ENCODE results near the gene PXYLP1. TPM values are rescaled to one million over a fixed set of nuclear protein-coding genes. Genes with fewer than 3 reads are reported as not detected.
A peak's percentile ranks its signal among the peaks of the same experiment; 100 is the strongest.
"Not testable (repeated sequence)": the region's sequence is repeated elsewhere in the genome, so short reads cannot be mapped to it uniquely, and the experiment has no call there.

Gene PXYLP1
- total RNA-seq (2014; rRNA removed; shearing (Covaris generic)), result 16.7 and 16.9 TPM in 2 replicates

DNA sequence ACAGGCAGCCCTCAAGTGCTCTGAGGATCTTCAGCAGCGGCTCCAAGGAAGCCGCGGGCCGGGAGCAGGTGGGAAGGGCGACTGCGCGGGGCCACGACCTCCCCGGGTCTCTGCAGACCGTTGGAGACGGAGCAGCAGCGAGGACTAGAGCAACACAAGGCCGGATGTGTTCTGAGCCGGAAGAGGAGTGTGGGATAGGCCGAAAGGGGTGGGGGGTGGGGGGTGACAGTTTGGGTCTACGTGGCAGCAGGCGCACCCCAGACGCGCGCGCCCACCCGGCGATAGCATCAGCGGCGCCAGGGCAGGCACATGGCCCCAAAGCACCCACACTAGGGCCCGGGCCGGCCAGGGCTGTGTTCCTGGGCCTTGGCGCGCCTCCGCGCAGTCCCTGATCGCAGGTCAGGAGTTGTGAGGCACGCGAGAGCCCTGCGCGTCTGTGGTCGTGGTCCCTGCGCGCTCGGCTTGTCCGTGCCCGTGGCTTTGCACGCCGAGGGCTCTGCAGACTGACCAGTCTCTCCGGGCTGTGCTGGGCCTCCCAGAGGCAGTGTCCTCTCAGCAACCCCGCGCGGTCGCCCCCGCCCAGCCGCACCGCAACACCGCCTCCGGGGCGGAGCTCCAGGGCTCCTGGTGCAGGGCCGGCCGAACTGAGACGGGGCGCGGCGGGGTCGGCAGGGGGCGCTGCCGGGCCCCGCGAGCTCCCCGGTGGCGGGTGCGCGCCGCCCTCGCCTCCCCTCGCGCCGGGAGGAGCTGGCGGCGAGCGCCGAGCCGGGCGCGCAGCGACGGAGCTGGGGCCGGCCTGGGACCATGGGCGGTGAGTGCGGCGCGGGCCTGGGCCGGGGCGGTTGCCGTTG lies at the start of gene PXYLP1:
Gene PXYLP1 (plus strand): TSS at position 725 of the 851 bp plus-strand sequence. CDS start 28,351 bp downstream, outside the sequence.
- Histone ChIP-seq H3K27me3 (ENCODE audit: control insufficient read depth, insufficient read depth, low read length) (peaks cover 4% of the 10 kb centered on the region), H3K36me3 (replicated peaks; ENCODE audit: control insufficient read depth, insufficient read depth, low read length) (no peaks in the 10 kb centered on the region; the same call in none of the 2 replicates), H3K4me3 (ENCODE audit: insufficient read depth, low read depth, low read length) (peak within 1 kb of the TSS; percentile 84)
- peak; percentile 98 for DNase-seq

GRCh38 chr3:141183606-141184005 lies 48.0 kb upstream of the PXYLP1 start:
- no peaks in the 10 kb centered on the region; the same call in 1 of the 2 replicates for H3K27me3 ChIP-seq (ENCODE audit: control insufficient read depth, insufficient read depth, low read length)
- H3K4me3 ChIP-seq (ENCODE audit: insufficient read depth, low read depth, low read length), result no peak overlapping the region
- H3K36me3 ChIP-seq (replicated peaks; ENCODE audit: control insufficient read depth, insufficient read depth, low read length), result no peaks in the 10 kb centered on the region
- no peak for DNase-seq

DNA sequence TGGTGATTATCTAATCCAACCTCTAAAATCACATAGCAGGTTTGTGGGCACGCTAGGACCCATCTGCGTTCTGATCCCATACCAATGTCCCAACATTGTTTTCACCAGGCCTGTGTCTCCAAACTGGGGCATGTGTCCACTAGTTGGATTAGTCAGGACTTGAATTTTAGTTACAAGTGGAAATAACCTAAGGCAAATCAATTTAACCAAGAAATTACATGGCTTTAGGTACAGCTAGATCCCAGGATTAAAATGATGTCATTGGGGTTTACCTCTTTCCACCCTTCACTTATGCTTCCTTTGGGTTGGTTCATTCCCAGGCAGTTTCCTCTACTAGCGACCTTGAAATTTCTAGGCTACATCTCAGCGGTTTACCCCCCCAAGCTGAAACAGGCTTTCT lies 47.2 kb upstream of the PXYLP1 start:
- no peak overlapping the region for H3K4me3 ChIP-seq (ENCODE audit: insufficient read depth, low read depth, low read length)
- DNase-seq, result no peak

GRCh38 chr3:141191097-141191749 lies 40.4 kb upstream of the PXYLP1 start:
- H3K27me3 ChIP-seq (ENCODE audit: control insufficient read depth, insufficient read depth, low read length), result no peaks in the 10 kb centered on the region

More for the DNA sequence above, 47.2 kb upstream of the PXYLP1 start:
- H3K36me3 ChIP-seq (replicated peaks; ENCODE audit: control insufficient read depth, insufficient read depth, low read length), result no peaks in the 10 kb centered on the region
- no peaks in the 10 kb centered on the region; the same call in 1 of the 2 replicates for H3K27me3 ChIP-seq (ENCODE audit: control insufficient read depth, insufficient read depth, low read length)

DNA sequence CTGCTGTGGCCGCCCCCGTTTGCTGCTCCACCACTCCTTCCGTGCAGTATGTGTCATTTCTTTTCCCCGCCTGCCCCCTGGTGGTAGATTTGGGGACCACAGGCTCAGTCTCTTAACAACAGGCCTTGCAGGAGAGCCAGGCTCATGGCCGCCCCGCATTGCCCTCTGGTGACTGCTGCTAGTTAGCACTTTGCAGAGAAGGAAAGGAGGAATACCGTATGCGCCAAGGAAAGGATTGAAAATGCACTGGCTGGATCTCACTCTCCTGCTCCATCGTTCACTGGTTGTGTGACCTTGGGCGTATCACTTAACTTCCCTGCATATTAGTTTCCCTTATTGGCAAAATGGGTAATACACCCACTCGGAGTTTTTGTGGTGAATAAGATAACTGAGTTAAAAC lies 39.3 kb upstream of the PXYLP1 start:
- Histone ChIP-seq H3K27me3 (ENCODE audit: control insufficient read depth, insufficient read depth, low read length) (no peaks in the 10 kb centered on the region), H3K36me3 (replicated peaks; ENCODE audit: control insufficient read depth, insufficient read depth, low read length) (no peaks in the 10 kb centered on the region), H3K4me3 (ENCODE audit: insufficient read depth, low read depth, low read length) (no peak overlapping the region)
- DNase-seq, result peak; percentile 76

More at GRCh38 chr3:141191097-141191749, 40.4 kb upstream of the PXYLP1 start:
- no peaks in the 10 kb centered on the region for H3K36me3 ChIP-seq (replicated peaks; ENCODE audit: control insufficient read depth, insufficient read depth, low read length)
- no peak overlapping the region for H3K4me3 ChIP-seq (ENCODE audit: insufficient read depth, low read depth, low read length)
- no peak for DNase-seq

GRCh38 chr3:141193066-141193830 lies 38.4 kb upstream of the PXYLP1 start:
- no peaks in the 10 kb centered on the region for H3K27me3 ChIP-seq (ENCODE audit: control insufficient read depth, insufficient read depth, low read length)
- no peak for DNase-seq
- H3K36me3 ChIP-seq (replicated peaks; ENCODE audit: control insufficient read depth, insufficient read depth, low read length), result no peaks in the 10 kb centered on the region
- H3K4me3 ChIP-seq (ENCODE audit: insufficient read depth, low read depth, low read length), result no peak overlapping the region

GRCh38 chr3:141201122-141201521 lies 30.5 kb upstream of the PXYLP1 start:
- Histone ChIP-seq H3K4me3 (ENCODE audit: insufficient read depth, low read depth, low read length) (no peak overlapping the region), H3K36me3 (replicated peaks; ENCODE audit: control insufficient read depth, insufficient read depth, low read length) (no peaks in the 10 kb centered on the region), H3K27me3 (ENCODE audit: control insufficient read depth, insufficient read depth, low read length) (no peaks in the 10 kb centered on the region)
- DNase-seq, result peak; percentile 25

- Histone ChIP-seq H3K27me3 (ENCODE audit: control insufficient read depth, insufficient read depth, low read length) (no peaks in the 10 kb centered on the region), H3K36me3 (replicated peaks; ENCODE audit: control insufficient read depth, insufficient read depth, low read length) (no peaks in the 10 kb centered on the region), H3K4me3 (ENCODE audit: insufficient read depth, low read depth, low read length) (no peak overlapping the region)
- no peak for DNase-seq
These were observed 28.9 kb upstream of the PXYLP1 start for GRCh38 chr3:141202682-141203081.

DNA sequence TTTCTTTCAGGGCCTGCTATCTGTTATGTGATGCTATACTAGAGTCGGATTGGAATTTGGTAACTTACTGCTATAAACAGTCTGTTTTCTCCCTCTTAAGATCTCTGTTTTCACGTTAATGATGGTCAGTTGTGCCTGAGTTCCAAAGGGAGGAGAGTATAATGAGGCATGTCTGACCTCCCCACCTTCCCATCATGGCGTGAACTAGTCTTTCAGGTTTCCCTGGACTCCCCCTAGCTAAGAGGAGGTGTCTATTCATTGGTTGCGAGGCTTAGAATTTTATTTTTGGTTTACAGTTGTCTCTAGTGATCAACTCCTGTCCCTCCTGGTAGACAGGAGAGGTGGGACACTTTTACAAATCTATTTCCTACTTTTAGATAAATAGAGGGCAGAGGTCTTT lies 27.8 kb upstream of the PXYLP1 start:
- no peak for DNase-seq
- H3K4me3 ChIP-seq (ENCODE audit: insufficient read depth, low read depth, low read length), result no peak overlapping the region
- H3K36me3 ChIP-seq (replicated peaks; ENCODE audit: control insufficient read depth, insufficient read depth, low read length), result no peaks in the 10 kb centered on the region
- H3K27me3 ChIP-seq (ENCODE audit: control insufficient read depth, insufficient read depth, low read length), result no peaks in the 10 kb centered on the region

DNA sequence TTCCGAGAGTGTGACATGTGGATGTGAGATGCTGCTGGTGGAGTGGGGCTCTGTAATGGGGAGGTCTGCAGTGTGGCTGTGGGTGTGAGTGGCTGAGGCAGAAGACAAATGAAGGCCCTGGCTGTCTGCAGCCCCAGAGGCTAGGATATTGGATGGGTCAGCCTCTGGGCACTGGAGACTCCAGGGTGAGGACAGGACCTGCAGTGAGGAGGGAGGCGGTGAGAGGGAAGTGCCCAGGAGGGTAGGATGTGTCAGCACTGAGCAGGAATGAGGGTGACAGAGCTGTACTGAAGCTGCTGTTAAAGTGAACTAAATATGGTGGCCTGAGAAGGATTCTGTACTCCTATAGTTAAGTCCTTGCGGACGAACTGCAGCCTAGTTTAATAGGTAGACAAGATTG lies 27.3 kb upstream of the PXYLP1 start:
- DNase-seq, result no peak
- H3K36me3 ChIP-seq (replicated peaks; ENCODE audit: control insufficient read depth, insufficient read depth, low read length), result no peaks in the 10 kb centered on the region
- no peak overlapping the region for H3K4me3 ChIP-seq (ENCODE audit: insufficient read depth, low read depth, low read length)
- H3K27me3 ChIP-seq (ENCODE audit: control insufficient read depth, insufficient read depth, low read length), result no peaks in the 10 kb centered on the region

DNA sequence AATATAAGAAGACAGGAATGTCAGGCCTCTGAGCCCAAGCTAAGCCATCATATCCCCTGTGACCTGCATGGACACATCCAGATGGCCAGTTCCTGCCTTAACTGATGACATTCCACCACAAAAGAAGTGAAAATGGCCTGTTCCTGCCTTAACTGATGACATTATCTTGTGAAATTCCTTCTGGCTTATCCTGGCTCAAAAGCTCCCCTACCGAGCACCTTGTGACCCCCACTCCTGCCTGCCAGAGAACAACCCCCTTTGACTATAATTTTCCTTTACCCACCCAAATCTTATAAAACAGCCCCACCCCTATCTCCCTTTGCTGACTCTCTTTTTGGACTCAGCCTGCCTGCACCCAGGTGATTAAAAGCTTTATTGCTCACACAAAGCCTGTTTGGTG lies 20.3 kb upstream of the PXYLP1 start:
- not testable (repeated sequence) for H3K27me3 ChIP-seq (ENCODE audit: control insufficient read depth, insufficient read depth, low read length); H3K4me3 ChIP-seq (ENCODE audit: insufficient read depth, low read depth, low read length); H3K36me3 ChIP-seq (replicated peaks; ENCODE audit: control insufficient read depth, insufficient read depth, low read length); DNase-seq

- Histone ChIP-seq H3K27me3 (ENCODE audit: control insufficient read depth, insufficient read depth, low read length) (no peaks in the 10 kb centered on the region), H3K4me3 (ENCODE audit: insufficient read depth, low read depth, low read length) (no peak overlapping the region), H3K36me3 (replicated peaks; ENCODE audit: control insufficient read depth, insufficient read depth, low read length) (no peaks in the 10 kb centered on the region)
- no peak for DNase-seq
These were observed 19.5 kb upstream of the PXYLP1 start for GRCh38 chr3:141212101-141212500.

DNA sequence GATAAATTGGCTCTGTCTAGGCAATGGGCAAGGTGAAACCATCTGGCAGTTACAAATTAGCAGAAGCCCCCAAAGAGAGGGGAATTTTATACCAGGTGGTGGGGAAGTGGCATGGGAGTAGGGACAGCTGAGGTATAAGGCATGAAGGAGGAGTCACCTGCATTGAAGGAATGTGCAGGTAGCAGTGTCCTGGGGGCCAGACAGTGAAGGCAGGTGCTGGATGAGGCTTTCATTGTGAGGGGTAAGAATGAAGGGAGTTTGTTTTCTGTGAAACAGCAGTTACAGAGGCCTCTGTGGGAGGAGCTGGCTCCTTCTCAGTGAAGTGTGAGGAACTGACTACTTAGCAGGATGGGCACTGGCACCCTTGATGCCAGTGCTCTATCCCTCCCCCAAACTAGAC lies 19.1 kb upstream of the PXYLP1 start:
- DNase-seq, result no peak
- Histone ChIP-seq H3K4me3 (ENCODE audit: insufficient read depth, low read depth, low read length) (no peak overlapping the region), H3K36me3 (replicated peaks; ENCODE audit: control insufficient read depth, insufficient read depth, low read length) (no peaks in the 10 kb centered on the region), H3K27me3 (ENCODE audit: control insufficient read depth, insufficient read depth, low read length) (no peaks in the 10 kb centered on the region)

GRCh38 chr3:141216975-141217374 lies 14.7 kb upstream of the PXYLP1 start:
- Histone ChIP-seq H3K27me3 (ENCODE audit: control insufficient read depth, insufficient read depth, low read length) (no peaks in the 10 kb centered on the region; the same call in 1 of the 2 replicates), H3K4me3 (ENCODE audit: insufficient read depth, low read depth, low read length) (no peak overlapping the region), H3K36me3 (replicated peaks; ENCODE audit: control insufficient read depth, insufficient read depth, low read length) (no peaks in the 10 kb centered on the region)
- DNase-seq, result no peak

Data from H7 (cell line).